ELF-1 (cell line): Measurements from ENCODE around the gene CDH23.

Experiments
- DNase-seq: peaks from one replicate; pipeline ENCODE4 v3.0.0-alpha.2; 2016; ENCODE audit warnings: low read depth, low spot score

The CDH23 gene

DNA sequence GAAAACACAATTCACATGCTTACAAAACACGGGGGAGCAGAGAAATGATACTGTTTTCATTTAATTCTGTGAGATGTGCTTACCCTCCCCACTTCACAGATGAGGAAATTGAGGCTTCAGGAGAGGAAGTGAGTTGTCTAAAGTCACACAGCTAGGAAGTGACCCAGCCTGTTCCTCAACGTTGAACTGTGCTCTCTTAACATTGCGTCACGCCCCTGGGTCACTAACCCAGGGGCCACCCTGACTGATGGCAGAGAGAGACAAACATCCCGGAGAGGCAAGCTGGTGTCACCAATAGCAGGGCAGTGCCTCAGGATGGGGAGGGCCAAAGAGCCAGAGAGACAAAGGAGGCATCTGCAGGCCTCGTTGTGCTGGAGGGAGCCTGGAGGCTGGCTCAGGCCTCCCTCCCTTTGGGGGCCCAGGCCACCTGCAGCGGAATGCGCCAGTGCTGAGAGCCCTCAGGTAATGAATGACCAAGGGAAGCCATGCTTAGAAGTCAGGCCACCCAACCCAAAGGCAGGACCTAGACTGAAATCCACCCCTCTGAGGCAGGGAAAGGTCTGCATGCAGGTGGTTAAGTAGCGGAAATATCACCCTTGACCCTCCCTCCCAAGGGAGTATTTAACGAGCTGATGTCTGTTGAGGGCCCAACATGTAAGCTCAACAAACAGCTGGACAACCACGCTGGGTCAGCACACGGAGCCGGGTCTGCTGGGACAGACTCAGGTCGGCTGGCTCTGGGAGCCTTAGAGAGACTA, 241.5 kb downstream of the CDH23 start:
- peak; percentile 92 for DNase-seq

DNA sequence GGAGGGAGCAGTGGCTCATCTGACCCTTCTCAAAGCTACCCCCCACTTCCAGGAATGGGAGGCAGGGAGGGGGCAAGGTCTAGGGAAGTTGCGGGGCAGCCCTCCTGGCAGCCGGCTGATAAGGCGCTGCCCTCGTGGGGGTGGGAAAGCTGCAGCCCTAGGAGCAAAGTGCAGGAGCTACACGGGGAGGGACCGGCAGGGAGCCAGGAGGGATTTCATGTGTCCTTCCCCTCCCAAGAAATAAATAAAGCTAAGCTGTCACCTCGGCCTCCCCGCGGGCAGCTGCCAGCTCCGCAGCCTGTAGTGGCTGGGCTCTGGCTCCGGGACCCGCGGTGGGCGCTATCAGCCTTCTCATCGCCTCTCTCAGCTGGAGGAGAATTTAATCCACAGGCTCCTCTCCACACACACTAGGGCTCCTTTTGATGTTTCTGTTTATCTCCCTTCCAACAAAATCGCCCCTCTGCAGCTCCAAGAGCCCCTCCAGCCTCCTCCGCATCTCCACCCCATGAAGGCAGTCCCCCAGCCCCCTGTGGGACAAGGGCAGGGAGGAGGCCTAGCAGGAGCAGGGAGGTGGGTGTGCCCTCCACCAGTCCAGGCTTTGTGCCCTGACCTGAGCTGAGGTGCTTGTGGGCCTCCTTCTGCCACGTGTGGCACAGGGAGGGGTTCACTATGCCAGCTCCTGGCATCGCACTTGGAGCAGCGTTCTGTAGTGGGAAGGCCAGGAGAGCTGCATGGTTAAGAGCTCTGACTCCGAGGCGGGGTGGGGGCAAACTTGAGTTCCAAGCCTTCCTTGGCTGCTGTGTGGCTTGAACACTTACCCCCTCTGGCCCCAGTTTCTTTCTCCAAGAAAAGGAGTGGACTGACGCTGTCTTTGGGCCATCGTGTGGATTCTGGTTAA, 242.4 kb downstream of the CDH23 start:
- DNase-seq = peak; percentile 82

DNA sequence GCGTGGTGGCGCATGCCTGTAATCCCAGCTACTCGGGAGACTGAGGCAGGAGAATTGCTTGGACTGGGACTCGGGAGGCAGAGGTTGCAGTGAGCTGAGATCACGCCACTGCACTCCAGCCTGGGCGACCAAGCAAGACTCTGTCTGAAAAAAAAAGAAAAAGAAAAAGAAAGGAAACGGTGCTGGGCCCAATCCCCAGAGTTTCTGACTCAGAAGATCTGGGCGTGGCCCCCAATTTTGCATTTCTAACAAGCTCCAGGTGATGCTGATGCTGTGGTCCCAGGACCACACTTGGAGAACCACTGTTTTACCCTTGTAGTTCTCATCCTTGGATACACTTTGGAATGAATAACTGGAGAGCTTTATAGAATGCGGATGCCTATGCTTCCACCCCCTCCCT, 243.9 kb downstream of the CDH23 start:
- DNase-seq = no peak

DNA sequence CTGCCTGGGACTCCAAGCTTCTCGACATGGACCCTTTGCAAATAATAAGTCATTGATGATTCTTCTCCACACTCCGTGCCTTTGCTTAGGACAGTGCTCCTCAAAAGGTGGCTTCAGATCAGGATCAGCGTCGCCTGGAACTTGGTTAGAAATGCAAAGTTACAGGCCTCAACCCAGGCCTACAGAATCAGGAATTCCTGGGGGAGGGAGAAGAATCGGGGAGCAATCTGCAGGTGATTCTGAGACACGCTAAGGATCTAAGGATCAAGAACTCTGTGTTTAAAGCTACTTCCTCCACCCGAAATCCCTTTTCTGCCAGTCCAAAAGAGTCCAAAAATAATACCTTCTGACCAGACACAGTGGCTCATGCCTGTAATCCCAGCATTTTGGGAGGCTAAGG, 244.7 kb downstream of the CDH23 start:
- no peak for DNase-seq

DNA sequence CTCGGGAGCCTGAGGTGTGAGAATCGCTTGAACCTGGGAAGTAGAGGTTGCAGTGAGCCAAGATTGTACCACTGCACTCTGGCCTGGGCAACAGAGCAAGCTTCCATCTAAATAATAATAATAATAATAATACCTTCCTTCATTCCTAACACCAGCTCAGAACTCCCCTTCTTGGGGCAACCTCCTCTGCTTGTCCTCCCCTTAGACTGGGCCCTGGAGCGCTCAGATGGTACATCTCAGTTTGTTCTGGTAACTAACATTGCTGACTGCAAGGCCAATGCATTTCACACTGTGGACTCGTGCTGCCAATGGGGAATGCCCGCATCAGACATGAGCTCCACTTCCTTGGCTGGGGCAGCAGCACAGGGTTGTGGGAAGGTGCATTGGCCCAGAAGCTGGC, 245.3 kb downstream of the CDH23 start:
- DNase-seq = no peak

DNA sequence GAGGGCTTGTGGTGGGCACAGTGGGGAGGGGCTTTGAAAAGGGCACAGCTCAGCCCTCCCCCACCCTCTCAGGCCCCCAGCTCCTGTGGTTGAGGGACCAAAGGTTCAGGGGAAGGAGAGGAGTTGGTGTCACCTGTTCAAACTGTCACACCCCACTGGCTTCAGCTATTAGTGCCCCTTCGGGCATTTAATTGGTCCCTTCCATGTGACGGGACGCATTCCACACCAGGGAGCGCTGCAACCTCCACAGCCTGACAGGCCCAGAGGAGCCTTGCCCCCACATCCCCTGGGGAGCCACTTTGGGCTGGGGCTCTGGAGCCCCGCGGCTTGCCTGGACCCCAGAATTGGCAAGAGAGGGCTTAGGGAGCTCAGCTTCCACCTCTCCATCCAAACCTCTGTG, 247.2 kb downstream of the CDH23 start:
- no peak for DNase-seq

DNA sequence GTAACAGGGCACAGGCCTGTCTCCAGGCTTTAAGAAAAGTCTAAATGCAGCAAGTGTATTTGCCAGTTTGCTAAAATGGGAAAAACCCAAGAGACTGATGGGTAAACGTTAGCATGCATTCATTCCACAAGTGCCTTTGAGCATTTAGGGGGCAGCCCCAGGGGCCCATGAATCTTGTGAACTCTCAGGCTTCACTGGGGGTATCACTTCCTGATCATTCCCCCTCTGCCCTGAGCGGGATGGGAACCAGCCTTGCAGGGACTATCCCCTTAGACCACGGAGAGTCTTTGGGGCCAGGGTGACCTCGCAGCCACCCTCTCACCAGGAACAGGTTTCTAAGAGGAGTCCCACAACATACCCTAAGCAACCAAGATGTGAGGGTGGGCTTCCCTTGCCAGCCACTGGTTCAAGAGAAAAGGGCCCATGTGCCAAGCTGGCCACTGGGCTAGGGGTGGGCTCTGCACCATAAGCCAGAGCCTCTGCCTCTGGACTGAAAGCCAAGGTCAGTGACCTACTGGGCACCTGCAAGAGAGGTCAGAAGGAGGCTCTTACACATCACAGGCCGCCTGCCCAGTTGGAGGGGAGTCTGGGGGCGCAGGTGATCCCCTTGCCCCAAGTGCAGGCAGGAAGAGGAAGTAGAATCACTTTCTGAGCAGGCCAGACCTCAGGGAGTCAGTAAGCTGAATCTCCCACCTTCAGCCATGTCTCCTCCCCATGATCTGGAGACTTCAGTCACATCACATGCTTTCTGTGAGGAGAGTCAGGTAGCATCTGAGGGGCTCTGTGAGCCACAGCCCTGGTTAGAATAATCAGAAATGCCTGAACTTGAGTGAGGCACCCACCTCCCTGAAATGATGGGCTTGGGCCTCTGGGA, 247.8 kb downstream of the CDH23 start:
- no peak for DNase-seq

DNA sequence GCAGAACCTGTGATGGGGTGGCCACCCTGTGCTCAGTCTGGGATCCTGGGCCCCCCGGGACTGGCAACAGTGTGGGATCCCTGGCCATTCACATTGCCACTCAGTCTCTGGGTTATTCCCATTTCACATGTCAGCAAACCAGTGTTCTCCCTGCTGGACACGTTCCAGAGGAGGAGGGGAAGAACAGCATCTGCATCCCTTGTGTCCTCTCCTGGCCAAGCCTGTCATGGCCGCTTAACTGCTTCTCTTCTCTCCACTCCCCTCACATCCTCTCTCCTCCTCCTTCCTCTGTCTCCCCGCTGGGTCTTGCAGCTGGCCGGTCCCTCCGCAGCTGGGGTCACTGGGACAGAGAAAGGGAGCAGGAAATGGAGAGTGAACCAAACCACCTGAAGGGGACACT, 248.5 kb downstream of the CDH23 start:
- DNase-seq = no peak

DNA sequence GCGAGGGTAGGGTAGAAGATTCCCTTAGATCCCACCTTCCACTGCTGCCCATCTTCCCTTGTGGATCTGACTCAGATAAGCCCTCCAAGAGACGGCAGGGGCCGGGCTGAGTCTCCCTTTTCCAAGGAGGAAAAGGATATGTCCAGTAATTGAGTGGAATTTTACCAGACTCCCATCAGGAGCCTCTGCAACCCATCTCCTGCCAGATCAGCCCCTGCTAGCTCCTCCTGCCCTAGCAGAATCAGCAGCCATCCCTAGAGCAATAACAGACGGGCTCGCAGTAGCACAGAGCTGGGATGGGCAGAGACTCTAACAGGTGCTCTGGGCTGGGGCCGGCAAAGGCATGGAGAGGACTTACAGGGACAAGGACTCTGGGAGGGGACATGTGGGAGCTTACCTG, 249.3 kb downstream of the CDH23 start:
- no peak for DNase-seq

DNA sequence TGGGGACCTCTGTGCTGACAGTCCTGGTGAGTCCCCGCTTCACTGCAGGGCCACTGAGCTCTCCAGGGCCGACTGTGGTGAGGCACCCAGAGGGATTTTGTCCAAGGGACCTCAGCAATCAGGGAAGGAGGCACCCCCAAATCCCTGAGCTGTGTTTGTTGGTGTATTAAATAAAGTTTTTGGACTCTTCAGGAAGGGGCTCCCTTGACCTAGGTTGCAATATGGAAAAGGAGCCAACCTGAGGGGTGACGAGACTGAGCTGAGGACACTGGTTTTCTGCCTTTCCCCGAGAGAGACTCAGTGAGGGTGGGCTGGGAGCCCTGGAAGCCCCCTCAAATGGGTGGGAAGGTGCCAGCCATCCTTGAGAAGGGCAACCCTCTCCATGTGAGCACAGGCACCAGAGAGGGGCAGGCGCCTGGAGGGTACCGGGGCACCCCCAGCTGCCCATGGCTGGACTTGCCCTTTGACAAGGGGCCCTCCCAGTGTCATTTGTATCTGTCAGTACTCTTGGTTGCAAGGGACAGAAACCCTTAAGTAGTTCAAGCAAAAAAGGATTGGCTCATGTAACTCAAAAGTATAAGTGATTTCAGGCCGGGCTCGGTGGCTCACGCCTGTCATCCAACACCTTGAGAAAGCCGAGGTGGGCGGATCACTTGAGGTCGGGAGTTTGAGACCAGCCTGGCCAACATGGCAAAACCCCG, 250.0 kb downstream of the CDH23 start:
- DNase-seq = no peak

DNA sequence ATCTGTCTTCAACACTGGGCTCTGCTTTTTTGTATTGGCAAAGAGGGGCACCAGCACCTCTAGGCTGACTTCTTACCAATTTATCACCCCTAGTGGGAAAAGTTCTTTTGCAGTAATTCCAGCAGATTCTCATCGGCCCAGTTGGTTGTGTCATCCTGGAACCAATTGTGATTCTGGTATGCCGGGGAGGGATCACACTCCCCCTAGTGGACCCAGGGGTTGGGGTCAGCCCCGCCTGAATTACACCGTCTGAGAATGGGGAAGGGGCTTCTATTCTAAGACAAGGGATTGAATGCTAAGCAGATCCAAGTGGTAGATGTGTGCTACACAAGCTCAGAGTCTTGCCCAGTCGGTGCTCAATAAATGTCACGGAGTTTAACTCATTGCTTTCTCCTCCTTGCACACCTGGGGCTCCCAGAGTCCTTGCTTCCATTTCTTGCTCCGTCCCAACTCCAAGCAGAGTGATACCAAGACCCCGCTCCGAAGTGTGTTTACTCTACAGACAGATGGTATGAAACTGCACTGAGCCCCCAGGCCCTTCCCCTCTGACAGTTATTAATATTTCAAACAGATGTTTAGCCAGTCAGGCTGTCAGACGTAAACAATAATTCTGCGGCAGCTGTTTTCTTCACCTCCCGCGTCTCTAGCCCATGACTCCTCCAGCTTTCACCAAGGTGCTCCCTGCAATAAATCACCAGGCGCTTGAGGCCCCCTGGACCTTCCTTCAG, 251.0 kb downstream of the CDH23 start:
- peak; percentile 72 for DNase-seq

DNA sequence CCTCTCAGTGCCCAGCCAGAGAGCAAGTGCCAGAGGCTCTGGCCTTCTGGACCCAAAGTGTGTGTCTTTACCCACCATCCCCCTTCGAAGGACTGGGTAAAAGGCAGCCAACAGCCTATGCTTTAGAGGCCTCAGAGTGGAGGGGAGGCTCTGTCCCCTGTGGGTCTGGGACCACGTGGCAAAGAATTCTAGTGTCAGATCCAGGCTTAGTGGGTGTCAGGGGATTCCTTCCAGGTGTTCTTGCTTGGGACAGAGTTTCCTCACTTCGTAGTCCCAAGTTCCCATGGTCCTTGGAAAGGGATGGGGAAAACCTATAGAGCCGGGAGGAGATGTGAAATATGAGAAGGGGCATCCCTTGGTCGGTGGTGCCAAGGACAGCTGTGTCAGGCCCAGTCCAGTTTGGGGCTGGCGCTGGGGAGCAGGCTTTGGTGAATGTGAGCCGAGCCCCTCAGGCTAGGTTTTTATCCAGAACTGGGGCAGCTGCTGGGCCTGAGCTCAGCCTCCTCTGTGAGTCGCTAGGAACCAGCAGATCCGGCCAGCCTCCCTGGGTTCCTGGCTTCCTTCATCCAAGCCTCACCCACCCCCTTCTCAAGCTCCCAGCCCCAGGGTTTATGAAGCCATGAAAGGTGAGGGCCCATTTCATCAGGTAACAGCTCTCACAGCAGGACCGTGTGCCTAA, 251.7 kb downstream of the CDH23 start:
- DNase-seq = peak; percentile 57

DNA sequence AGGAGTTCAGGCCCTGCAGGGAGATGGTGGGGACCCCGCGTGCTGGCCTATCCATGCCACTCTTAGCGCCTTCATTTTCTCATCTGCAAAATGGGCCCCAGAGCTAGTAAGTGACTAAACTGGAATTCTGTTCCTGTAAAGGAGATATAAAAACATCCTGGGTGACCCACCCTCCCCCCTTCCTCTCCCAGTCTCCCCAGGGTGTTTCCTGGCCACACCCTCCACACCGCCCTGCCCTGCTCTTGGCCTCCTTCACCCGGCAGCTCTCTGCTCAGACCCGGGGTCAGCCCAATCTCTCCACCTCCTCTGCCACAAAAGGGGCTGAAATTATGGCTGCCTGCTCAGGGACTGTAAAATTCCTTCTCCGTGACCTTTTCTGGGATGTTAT, 252.2 kb downstream of the CDH23 start:
- DNase-seq = no peak

DNA sequence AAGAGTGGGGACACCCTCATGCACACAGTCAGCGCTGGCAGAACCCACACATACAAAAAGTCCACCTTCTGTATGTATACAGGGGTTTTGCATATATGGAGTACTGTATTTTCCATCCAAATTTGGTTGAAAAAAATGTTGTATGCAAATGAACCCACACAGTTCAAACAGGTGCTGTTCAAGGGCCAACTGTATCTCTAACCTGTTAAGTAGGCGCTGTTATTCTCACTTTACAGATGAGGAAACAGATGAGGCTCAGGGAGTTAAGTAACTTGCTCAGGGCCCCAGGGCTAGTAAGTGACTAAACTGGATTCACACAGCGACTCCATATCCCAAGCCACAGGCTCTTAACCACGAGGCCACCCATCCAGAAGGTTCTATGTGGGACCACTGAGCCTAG, 252.9 kb downstream of the CDH23 start:
- no peak for DNase-seq

DNA sequence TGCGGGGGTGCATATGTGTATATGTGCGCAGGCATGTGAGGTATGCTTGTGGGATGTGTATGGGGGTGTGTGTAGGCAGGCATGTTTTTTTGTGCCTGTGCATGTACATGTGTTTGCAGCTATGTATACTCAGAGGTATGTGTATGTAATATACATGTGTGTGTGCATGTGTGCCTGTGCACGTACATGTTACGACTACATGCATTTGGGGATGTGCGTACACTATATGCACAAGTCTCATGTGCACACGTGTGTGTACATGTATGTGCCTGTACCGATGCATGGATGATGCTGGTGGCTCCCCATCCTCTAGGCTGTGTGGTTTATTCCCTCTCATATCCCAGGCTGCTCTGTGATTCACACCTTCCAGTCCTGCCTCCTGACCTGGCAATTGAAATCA, 253.7 kb downstream of the CDH23 start:
- no peak for DNase-seq

DNA sequence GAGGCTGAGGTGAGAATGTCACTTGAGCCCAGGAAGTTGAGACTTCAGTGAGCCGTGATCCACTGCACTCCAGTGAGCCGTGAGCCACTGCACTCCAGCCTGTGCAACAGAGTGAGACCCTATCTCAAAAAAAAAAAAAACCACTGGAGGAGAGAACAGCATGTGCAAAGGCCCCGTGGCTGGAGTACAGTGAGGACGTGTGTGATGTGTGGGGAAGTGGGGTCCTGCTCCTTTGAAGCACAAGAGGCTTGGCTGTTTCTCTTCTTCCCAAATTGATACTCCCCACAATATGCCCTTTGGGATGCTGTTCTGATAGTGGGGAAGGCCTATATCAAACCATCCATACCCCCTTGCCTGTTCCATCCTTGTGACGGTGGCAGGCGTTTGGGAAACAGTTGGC, 254.7 kb downstream of the CDH23 start:
- DNase-seq = no peak

DNA sequence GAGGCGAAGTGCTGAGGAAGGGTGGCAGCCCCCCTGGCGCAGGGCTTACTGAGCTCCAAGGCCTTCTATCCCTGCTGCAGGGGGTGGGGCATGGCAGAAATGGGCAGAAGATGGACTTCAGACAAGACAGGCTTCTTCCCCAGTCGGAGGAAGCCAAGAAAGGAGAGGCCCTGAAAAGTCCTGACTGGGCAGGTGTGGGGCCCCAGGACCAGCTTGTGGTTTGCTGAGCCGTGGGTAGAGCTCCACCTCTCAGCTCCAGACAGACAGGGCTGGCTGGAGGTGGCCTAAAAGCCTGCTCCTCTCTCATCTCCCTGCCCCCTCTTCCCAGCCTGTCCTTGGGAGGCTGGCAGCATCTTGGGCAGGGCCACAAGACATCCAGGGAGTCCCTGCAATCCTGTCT, 255.2 kb downstream of the CDH23 start:
- no peak for DNase-seq

DNA sequence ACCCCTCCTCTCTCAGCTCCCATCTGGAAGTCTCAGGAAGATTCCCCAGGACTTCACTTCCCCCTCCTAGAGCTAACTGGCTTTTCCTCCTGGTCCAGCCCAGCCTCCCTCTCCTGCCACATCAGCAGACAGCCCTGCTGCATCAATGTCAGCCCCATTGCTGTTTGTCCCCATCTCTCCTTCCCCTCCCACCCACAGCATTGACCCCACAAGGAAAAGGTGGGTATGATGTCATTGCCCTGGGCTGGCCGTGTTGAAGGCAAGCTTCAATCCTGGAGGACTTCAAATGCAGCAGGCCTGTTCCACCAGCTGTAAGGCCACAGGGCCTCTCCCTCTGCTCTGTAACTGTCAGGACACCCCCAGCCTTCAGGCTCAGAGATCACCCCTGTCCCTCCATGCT, 256.3 kb downstream of the CDH23 start:
- no peak for DNase-seq

DNA sequence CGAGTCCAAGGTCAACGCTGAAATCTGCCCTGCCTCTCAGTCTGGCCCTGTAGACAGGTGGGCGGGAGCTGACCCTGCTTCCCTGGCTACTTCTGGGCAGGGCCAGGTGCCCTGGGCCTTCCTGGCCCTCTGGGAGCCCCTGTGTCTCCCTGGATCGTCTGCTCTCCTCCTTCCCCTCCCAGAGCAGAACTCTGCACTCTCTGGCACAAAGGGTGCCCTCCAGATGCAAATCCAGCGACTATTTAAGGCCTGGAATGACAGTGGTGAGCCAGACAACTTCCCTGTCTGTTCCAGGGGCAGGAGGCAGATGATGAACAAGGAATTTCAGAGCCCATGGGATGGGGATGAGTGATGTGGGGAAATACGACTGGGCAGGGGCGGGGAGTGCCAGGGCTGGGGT, 259.5 kb downstream of the CDH23 start:
- DNase-seq = no peak
